Skeletal muscle satellite cell (primary cell): ENCODE data around the gene IRGC.

Experiments used
- H3K27me3 ChIP-seq: 2 replicates; pipeline ENCODE4 v1.7.0; 2013; ENCODE audit warnings: low read length; ENCODE audit not compliant: control insufficient read depth, insufficient read depth
- H3K36me3 ChIP-seq: 2 replicates; pipeline ENCODE4 v1.7.0; 2013; ENCODE audit warnings: mild to moderate bottlenecking, control low read depth, low read length; ENCODE audit not compliant: insufficient read depth
- H3K4me1 ChIP-seq: 2 replicates; pipeline ENCODE4 v1.7.0; 2013; ENCODE audit warnings: low read length; ENCODE audit not compliant: control insufficient read depth, insufficient read depth
- H3K4me2 ChIP-seq: 2 replicates; pipeline ENCODE4 v1.7.0; 2013; ENCODE audit warnings: mild to moderate bottlenecking, low read length
- H3K4me3 ChIP-seq: 2 replicates; pipeline ENCODE4 v1.7.0; 2013; ENCODE audit warnings: low read length
- H3K9ac ChIP-seq: 2 replicates; pipeline ENCODE4 v1.7.0; 2013; ENCODE audit warnings: mild to moderate bottlenecking, low read depth, low read length, moderate library complexity
- H3K9me3 ChIP-seq: replicated peaks from 2 replicates; pipeline ENCODE4 v1.7.0; 2013; ENCODE audit warnings: mild to moderate bottlenecking, control low read depth, low read length

IRGC gene

GRCh38 chr19:43692385-43692784 is 23.5 kb upstream of the IRGC start:
- H3K4me2 ChIP-seq, result no peak overlapping the region
- H3K9ac ChIP-seq, result no peak overlapping the region
- H3K9me3 ChIP-seq, result peaks cover 16% of the 10 kb centered on the region
- no peaks in the 10 kb centered on the region for H3K4me1 ChIP-seq
- H3K27me3 ChIP-seq, result peaks cover 14% of the 10 kb centered on the region
- H3K36me3 ChIP-seq, result no peaks in the 10 kb centered on the region
- H3K4me3 ChIP-seq, result no peak overlapping the region

DNA sequence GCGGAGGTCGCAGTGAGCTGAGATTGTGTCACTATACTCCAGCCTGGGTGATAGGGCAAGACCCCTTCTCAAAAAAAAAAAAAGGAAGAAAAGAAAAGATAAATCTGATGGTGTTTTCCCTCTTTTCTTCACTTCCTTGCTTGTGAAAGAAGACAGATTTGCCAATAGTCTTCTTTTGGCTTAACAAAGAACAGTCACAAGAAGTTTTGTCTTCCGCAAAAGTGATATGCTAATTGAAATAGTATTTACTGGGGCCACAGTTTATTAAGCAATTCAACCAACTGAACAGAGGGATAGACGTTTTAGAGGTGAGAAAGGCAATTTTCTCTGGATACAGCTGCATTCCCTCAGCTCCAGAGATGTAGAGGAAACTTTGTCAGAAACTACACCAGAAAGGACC is 23.0 kb upstream of the IRGC start:
- H3K4me3 ChIP-seq, result no peak overlapping the region
- H3K4me1 ChIP-seq, result no peaks in the 10 kb centered on the region
- H3K4me2 ChIP-seq, result no peak overlapping the region
- no peak overlapping the region for H3K9ac ChIP-seq
- peaks cover 16% of the 10 kb centered on the region for H3K9me3 ChIP-seq
- peaks cover 18% of the 10 kb centered on the region for H3K27me3 ChIP-seq
- no peaks in the 10 kb centered on the region for H3K36me3 ChIP-seq

GRCh38 chr19:43694553-43694952 is 21.3 kb upstream of the IRGC start:
- H3K4me3 ChIP-seq, result no peak overlapping the region
- H3K4me2 ChIP-seq, result no peak overlapping the region
- H3K27me3 ChIP-seq, result peaks cover 25% of the 10 kb centered on the region
- H3K36me3 ChIP-seq, result no peaks in the 10 kb centered on the region
- H3K4me1 ChIP-seq, result peaks cover 4% of the 10 kb centered on the region
- H3K9me3 ChIP-seq, result peaks cover 16% of the 10 kb centered on the region
- H3K9ac ChIP-seq, result no peak overlapping the region

DNA sequence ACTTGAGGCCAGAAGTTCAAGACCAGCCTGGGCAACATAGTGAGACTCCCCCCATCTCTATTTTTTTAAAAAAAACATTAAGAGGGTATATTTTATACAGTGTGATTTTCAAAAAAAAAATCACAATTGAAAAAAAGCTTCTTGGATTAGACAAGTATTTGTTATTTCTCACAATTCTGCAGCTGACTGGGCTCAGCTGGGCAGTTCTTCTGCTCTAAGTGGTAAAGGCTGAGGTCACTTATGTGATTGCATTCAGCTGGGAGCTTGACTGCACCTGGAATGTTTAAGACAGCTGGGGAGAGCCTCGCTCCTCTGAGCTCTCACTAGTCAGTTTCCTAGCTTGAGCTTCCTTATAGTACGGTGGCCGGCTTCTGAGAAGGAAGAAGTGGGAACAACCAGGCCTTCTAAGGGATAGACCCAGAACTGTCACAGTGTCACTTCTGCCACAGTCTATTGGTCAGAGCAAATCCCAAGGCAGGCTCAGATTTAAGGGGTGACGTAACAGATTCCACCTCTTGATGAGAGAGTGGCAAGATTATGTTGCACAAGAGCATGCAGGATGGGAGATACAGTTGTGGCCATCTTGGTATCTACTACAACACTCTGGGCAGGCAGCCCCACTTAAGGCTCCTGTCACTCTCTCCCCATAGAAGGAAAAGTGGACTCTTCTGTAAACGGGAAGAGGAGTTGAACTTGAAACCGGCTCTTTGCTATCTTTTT is 19.7 kb upstream of the IRGC start:
- no peak overlapping the region for H3K4me2 ChIP-seq
- peaks cover 20% of the 10 kb centered on the region for H3K4me1 ChIP-seq
- no peak overlapping the region for H3K9ac ChIP-seq
- H3K27me3 ChIP-seq, result peaks cover 25% of the 10 kb centered on the region
- H3K36me3 ChIP-seq, result no peaks in the 10 kb centered on the region
- H3K4me3 ChIP-seq, result no peak overlapping the region
- H3K9me3 ChIP-seq, result peaks cover 13% of the 10 kb centered on the region

DNA sequence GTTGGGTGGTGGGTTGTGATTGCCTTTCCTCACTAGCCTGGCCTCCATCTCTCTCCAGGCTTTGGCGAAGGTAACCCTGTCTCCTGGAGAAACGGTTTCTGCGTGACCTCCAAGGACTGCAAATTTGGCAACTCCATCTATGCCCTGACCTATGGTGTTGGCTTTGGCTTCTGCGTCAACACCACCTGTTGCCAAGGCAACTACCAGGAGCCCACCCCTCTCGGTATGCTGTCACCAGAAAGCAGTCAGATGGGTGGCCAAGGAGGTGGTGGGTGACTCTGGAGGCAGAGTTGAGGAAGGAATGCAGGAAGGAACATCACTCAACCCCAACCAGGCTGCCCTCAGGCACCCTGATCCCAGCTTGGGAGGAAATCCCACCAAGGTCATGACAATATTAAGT is 18.6 kb upstream of the IRGC start:
- Histone ChIP-seq H3K36me3 (no peaks in the 10 kb centered on the region), H3K4me1 (peaks cover 24% of the 10 kb centered on the region), H3K9ac (no peak overlapping the region), H3K4me2 (no peak overlapping the region), H3K27me3 (peaks cover 25% of the 10 kb centered on the region), H3K9me3 (peaks cover 6% of the 10 kb centered on the region), H3K4me3 (no peak overlapping the region)

- Histone ChIP-seq H3K4me3 (peak overlapping the region; percentile 50), H3K4me1 (peaks cover 24% of the 10 kb centered on the region), H3K36me3 (no peaks in the 10 kb centered on the region), H3K9ac (peak overlapping the region; percentile 67), H3K9me3 (peaks cover 6% of the 10 kb centered on the region), H3K27me3 (peaks cover 23% of the 10 kb centered on the region), H3K4me2 (peak overlapping the region; percentile 76)
Measured at GRCh38 chr19:43699506-43700394, 16.1 kb upstream of the IRGC start.

GRCh38 chr19:43700395-43701000 is 15.4 kb upstream of the IRGC start:
- H3K9ac ChIP-seq, result peak overlapping the region; percentile 67
- H3K4me3 ChIP-seq, result peak overlapping the region; percentile 38
- peaks cover 6% of the 10 kb centered on the region for H3K9me3 ChIP-seq
- peak overlapping the region; percentile 76 for H3K4me2 ChIP-seq
- peaks cover 24% of the 10 kb centered on the region for H3K4me1 ChIP-seq
- H3K36me3 ChIP-seq, result no peaks in the 10 kb centered on the region
- H3K27me3 ChIP-seq, result peaks cover 17% of the 10 kb centered on the region

GRCh38 chr19:43704002-43704705 is 11.7 kb upstream of the IRGC start:
- H3K9ac ChIP-seq, result no peak overlapping the region
- H3K4me2 ChIP-seq, result no peak overlapping the region
- H3K4me3 ChIP-seq, result no peak overlapping the region
- H3K4me1 ChIP-seq, result peaks cover 24% of the 10 kb centered on the region
- peaks cover 2% of the 10 kb centered on the region for H3K27me3 ChIP-seq
- H3K36me3 ChIP-seq, result no peaks in the 10 kb centered on the region
- peaks cover 3% of the 10 kb centered on the region for H3K9me3 ChIP-seq

DNA sequence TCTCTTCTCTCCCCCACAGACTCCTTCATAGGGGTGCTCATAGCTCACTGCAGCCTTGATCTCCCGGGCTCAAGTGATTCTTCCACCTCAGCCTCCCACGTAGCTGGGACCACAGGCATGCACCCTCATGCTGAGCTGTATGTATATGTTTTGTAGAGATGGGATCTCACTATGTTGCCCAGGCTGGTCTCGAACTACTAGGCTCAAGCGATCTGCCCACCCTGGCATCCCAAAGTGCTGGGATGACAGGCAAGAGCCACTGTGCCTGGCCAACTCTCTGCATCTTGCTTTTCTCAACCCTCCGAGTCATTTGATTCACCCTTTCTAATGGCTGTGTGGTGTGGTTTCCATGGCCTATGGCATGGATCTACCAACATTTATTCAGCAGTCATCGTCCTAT is 10.1 kb upstream of the IRGC start:
- no peak overlapping the region for H3K9ac ChIP-seq

GRCh38 chr19:43707158-43707712 is 8.6 kb upstream of the IRGC start:
- H3K9ac ChIP-seq, result no peak overlapping the region
- H3K27me3 ChIP-seq, result no peaks in the 10 kb centered on the region
- no peak overlapping the region for H3K4me2 ChIP-seq
- H3K9me3 ChIP-seq, result peaks cover 3% of the 10 kb centered on the region
- H3K4me3 ChIP-seq, result no peak overlapping the region
- H3K4me1 ChIP-seq, result peaks cover 7% of the 10 kb centered on the region
- H3K36me3 ChIP-seq, result no peaks in the 10 kb centered on the region

More for the DNA sequence above, 10.1 kb upstream of the IRGC start:
- Histone ChIP-seq H3K36me3 (no peaks in the 10 kb centered on the region), H3K9me3 (peaks cover 3% of the 10 kb centered on the region), H3K4me3 (no peak overlapping the region), H3K4me2 (no peak overlapping the region), H3K27me3 (no peaks in the 10 kb centered on the region), H3K4me1 (peaks cover 8% of the 10 kb centered on the region)

DNA sequence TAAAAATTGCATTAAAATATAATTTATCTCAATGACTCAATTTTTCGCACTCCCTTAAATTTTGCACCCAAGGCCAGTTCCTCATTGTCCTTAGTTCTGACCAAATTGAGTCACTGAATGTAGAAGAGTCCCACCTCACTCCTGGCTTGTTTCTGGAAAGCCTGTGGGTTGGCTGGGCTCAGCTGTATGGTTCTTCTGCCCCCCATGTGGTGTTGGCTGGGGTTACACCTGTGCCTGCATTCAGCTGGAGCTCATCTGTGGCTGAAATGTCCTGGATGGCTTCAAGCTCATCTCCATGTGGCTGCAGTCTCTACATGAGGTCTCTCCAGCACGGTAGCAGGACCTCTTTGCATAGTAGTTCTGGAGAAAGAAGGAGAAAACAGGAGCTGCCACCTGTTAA is 7.2 kb upstream of the IRGC start:
- no peak overlapping the region for H3K4me3 ChIP-seq
- H3K27me3 ChIP-seq, result peaks cover 3% of the 10 kb centered on the region
- no peak overlapping the region for H3K4me2 ChIP-seq
- H3K36me3 ChIP-seq, result no peaks in the 10 kb centered on the region
- H3K4me1 ChIP-seq, result peaks cover 7% of the 10 kb centered on the region
- no peak overlapping the region for H3K9ac ChIP-seq
- H3K9me3 ChIP-seq, result peaks cover 3% of the 10 kb centered on the region
